Fibroblast of pulmonary artery (primary cell): ENCODE measurements around the gene ZFP57.

Experiments
- DNase-seq: peaks from one replicate; pipeline ENCODE4 v3.0.0-alpha.2; 2010; ENCODE audit warnings: low read depth
- H3K4me3 ChIP-seq: replicated peaks from 2 replicates; pipeline ENCODE4 v1.5.1; 2011; ENCODE audit warnings: low read depth, mild to moderate bottlenecking, control low read depth, low read length, moderate library complexity
- TF ChIP-seq, protein P1 (sequence below): IDR thresholded peaks from 2 replicates; pipeline ENCODE4 v1.5.1; 2011; ENCODE audit warnings: mild to moderate bottlenecking, control low read depth, low read length, inconsistent platforms; ENCODE audit errors: missing control alignments

ZFP57 gene

DNA sequence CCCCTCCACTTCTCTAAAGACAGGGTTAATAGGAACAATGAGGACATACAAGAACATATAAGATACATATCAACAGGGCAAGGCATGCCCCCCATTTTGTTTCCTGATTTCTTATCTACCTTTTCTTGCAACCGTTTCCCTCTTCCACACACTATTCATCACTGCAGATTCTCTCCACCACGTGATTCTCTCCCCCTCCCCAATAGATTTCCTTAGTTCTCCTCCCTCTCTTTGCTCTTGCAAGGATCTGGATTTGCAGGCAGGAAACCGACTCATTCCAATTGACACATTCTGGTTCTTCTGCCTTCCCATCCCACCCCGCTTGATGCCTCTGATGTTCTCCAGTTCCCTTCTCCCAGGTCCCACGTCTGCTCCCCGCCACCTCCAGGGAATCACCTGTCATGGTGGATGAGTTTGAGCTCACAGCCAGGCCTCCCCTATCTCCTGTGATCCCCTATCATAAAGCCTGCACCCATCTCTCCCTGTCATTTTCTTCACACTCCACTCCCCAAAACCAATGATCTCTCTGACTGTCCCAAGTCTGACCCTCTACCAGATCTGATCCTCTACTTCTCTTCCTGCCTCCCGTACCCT lies 55.5 kb downstream of the ZFP57 start:
- TF ChIP-seq, protein P1, sequence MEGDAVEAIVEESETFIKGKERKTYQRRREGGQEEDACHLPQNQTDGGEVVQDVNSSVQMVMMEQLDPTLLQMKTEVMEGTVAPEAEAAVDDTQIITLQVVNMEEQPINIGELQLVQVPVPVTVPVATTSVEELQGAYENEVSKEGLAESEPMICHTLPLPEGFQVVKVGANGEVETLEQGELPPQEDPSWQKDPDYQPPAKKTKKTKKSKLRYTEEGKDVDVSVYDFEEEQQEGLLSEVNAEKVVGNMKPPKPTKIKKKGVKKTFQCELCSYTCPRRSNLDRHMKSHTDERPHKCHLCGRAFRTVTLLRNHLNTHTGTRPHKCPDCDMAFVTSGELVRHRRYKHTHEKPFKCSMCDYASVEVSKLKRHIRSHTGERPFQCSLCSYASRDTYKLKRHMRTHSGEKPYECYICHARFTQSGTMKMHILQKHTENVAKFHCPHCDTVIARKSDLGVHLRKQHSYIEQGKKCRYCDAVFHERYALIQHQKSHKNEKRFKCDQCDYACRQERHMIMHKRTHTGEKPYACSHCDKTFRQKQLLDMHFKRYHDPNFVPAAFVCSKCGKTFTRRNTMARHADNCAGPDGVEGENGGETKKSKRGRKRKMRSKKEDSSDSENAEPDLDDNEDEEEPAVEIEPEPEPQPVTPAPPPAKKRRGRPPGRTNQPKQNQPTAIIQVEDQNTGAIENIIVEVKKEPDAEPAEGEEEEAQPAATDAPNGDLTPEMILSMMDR = no peak
- H3K4me3 ChIP-seq = no peak overlapping the region
- DNase-seq = no peak

DNA sequence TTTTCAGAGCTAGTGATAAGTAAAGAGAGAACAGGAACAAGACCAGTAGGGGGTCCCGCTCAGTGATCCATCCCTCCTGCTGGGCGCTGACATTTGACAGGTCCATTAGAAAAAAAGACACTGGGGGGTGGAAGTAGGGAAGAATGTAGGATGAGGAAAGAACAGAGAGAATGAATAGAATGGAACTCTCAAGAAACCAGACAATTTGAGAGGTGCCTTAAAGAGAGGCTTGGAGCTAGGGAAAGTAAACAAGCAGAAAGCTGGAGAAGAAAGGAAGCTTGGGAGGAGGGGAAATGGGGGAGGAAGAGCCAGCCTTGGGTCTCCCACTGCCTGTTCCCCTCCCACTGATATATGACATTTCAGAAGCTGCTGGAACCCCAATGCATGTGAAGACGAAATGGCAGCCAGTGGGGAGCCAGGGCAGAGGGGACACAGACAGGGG lies 56.4 kb downstream of the ZFP57 start:
- no peak for DNase-seq
- TF ChIP-seq, protein P1 = no peak
- H3K4me3 ChIP-seq = no peak overlapping the region
